Breast epithelium (tissue), 3 donors: ENCODE results near the gene BRF1.

ENCODE experiments used
- POLR2A ChIP-seq: fragments of 450-650 bp; IDR thresholded peaks from one replicate; pipeline ENCODE4 v1.6.1; 2016; ENCODE audit warnings: antibody characterized with exemption, mild to moderate bottlenecking, moderate library complexity
- TF ChIP-seq, protein P1 (sequence below), 3 donors: fragments of 450-650 bp; IDR thresholded peaks; one replicate each; pipeline ENCODE4 v1.5.1; 2016 to 2017; ENCODE audit warnings: antibody characterized with exemption in 3 of 3, mild to moderate bottlenecking in 3 of 3, moderate library complexity in 3 of 3

DNA sequence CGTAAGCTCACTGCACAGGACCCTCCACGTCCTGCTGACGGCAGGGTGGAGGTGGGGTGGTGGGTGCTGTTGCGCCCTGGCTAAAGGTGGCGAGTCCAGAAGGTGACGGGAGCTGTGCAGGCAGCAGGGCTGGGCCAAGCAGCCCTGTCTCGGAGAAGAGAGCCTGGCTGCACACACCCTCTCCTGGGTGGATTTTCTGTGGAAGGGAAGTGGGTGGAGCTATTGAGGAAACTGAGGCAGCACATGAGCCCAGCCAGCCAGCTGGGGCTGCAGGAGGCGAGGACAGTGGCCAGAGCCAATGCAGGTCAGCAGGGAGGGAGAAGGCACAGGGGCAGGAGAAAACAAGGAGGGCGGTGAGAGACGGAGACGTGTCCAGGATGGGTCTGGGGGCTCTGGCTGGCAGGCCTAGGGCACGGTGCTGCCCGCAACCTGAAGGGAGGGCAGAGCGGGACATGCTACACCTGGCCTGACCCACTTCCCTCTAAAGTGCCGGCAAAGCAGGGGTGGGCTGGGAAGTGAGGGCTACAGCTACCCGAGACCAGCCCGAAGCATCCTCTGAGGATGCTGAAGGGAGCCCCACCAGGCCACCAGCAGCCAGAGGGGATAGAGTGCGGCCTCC, 32.0 kb downstream of the BRF1 start:
- TF ChIP-seq, protein P1, sequence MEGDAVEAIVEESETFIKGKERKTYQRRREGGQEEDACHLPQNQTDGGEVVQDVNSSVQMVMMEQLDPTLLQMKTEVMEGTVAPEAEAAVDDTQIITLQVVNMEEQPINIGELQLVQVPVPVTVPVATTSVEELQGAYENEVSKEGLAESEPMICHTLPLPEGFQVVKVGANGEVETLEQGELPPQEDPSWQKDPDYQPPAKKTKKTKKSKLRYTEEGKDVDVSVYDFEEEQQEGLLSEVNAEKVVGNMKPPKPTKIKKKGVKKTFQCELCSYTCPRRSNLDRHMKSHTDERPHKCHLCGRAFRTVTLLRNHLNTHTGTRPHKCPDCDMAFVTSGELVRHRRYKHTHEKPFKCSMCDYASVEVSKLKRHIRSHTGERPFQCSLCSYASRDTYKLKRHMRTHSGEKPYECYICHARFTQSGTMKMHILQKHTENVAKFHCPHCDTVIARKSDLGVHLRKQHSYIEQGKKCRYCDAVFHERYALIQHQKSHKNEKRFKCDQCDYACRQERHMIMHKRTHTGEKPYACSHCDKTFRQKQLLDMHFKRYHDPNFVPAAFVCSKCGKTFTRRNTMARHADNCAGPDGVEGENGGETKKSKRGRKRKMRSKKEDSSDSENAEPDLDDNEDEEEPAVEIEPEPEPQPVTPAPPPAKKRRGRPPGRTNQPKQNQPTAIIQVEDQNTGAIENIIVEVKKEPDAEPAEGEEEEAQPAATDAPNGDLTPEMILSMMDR (IDR thresholded peaks at IDR 0.05), result no peak
- TF ChIP-seq POLR2A, result no peak
